ENCODE data around the gene CYLD.

DNA sequence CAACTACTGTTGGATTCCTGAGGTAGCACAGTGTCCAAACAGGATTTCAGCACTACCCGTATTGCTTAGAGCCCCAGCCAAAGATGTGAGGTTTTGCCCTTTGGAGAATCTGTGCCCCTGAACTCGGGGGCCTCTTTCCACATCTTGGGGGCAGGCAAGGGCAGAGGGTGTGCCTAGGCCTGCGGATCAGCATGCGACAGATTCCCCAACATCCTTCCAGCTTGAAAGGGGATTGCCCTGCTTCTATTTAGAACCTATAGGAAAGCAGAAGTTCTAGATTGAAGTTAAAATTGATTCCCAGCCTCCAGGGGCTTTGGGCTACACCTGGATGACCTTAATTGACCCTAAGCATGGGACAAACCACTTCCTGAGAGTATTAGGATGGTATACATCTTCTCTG is 28.9 kb upstream of the CYLD start:
- no peak for TF ChIP-seq EZH2 (IDR thresholded peaks at IDR 0.05; ENCODE audit: borderline replicate concordance, low read length)
- TF ChIP-seq CTCF (IDR thresholded peaks at IDR 0.05; ENCODE audit: low read length) = no peak
